Frontal cortex (tissue), 4 donors: Measurements from ENCODE around the gene USF1. TPM values are rescaled to one million over a fixed set of nuclear protein-coding genes. Genes with fewer than 3 reads are reported as not detected.
"Not testable (repeated sequence)": the region's sequence is repeated elsewhere in the genome, so short reads cannot be mapped to it uniquely, and the experiment has no call there.

Experiments
- DNase-seq, 2 donors: peaks; one replicate each; pipeline ENCODE4 v3.0.0; 2012; ENCODE audit warnings: low spot score in 2 of 2
- FAIRE-seq: peaks from 2 replicates; lab custom pipeline; 2012; peaks lifted over from hg19 to GRCh38; lab: Jason Lieb, UNC
- total RNA-seq: library from RNA; depleted of rRNA; stranded (reverse); fragments of >200 nt; gene quantifications from one replicate; pipeline ENCODE4 v1.2.3, GENCODE V29; 2014
- donor health status: control.
- donor health status: control.
- donor health status: control.

The USF1 gene
- total RNA-seq, 1 donor from 2014 or later, result 186 TPM

- no peak for FAIRE-seq
- no peak for DNase-seq
Observed at GRCh38 chr1:161054232-161054631, 8.5 kb upstream of the USF1 start.

GRCh38 chr1:161052899-161053298, 7.1 kb upstream of the USF1 start:
- FAIRE-seq, result no peak
- DNase-seq, result no peak

- DNase-seq (no peak), FAIRE-seq (no peak)
Observed at GRCh38 chr1:161051219-161051618, 5.4 kb upstream of the USF1 start.

- no peak for FAIRE-seq
- no peak for DNase-seq
Observed at GRCh38 chr1:161048949-161049722, 3.4 kb upstream of the USF1 start.

- no peak for DNase-seq
- FAIRE-seq, result no peak
Observed at GRCh38 chr1:161047436-161048420, 2.0 kb upstream of the USF1 start.

GRCh38 chr1:161046605-161047228, 940 bp upstream of the USF1 start:
- FAIRE-seq, result no peak
- DNase-seq, result no peak

- FAIRE-seq (no peak), DNase-seq (peak; percentile 62 to 64)
Observed at GRCh38 chr1:161044908-161045735, 655 bp downstream of the USF1 start.

- no peak for FAIRE-seq
Observed at GRCh38 chr1:161044535-161044907, 1.3 kb downstream of the USF1 start.

GRCh38 chr1:161039546-161039945, 6.2 kb downstream of the USF1 start:
- no peak for DNase-seq
- no peak for FAIRE-seq

More at GRCh38 chr1:161044535-161044907, 1.3 kb downstream of the USF1 start:
- DNase-seq, result no peak

- no peak for DNase-seq
- FAIRE-seq, result no peak
Observed at GRCh38 chr1:161039154-161039545, 6.6 kb downstream of the USF1 start.

GRCh38 chr1:161038523-161039153, 7.1 kb downstream of the USF1 start, which contains the start of gene TSTD1:
TSS of gene TSTD1 (minus strand) at chr1:161038964. CDS start at chr1:161038889, 75 bp downstream.
- no peak for FAIRE-seq
- peak in 1 of 2 donors; percentile 55 for DNase-seq

GRCh38 chr1:161037661-161038522, 7.9 kb downstream of the USF1 start:
- FAIRE-seq, result no peak

GRCh38 chr1:161033751-161034150, 12.0 kb downstream of the USF1 start:
- FAIRE-seq, result no peak
- DNase-seq, result no peak

More at GRCh38 chr1:161037661-161038522, 7.9 kb downstream of the USF1 start:
- no peak for DNase-seq

GRCh38 chr1:161032409-161032808, 13.4 kb downstream of the USF1 start:
- FAIRE-seq (no peak), DNase-seq (no peak)

GRCh38 chr1:161031874-161032273, 13.9 kb downstream of the USF1 start:
- no peak for FAIRE-seq

GRCh38 chr1:161029466-161029865, 16.3 kb downstream of the USF1 start:
- not testable (repeated sequence) for FAIRE-seq, DNase-seq

More at GRCh38 chr1:161031874-161032273, 13.9 kb downstream of the USF1 start:
- no peak for DNase-seq

- FAIRE-seq, DNase-seq: not testable (repeated sequence)
Observed at GRCh38 chr1:161026954-161027353, 18.8 kb downstream of the USF1 start.

GRCh38 chr1:161022432-161022831, 23.3 kb downstream of the USF1 start:
- not testable (repeated sequence) for FAIRE-seq, DNase-seq
